ENCODE measurements around the gene NGF. TPM values are rescaled to one million over a fixed set of nuclear protein-coding genes. Genes with fewer than 3 reads are reported as not detected.
A peak's percentile ranks its signal among the peaks of the same experiment; 100 is the strongest.

NGF gene
- total RNA-seq, 4 donors from 2014 or later = 0.78 TPM; not detected in 3

DNA sequence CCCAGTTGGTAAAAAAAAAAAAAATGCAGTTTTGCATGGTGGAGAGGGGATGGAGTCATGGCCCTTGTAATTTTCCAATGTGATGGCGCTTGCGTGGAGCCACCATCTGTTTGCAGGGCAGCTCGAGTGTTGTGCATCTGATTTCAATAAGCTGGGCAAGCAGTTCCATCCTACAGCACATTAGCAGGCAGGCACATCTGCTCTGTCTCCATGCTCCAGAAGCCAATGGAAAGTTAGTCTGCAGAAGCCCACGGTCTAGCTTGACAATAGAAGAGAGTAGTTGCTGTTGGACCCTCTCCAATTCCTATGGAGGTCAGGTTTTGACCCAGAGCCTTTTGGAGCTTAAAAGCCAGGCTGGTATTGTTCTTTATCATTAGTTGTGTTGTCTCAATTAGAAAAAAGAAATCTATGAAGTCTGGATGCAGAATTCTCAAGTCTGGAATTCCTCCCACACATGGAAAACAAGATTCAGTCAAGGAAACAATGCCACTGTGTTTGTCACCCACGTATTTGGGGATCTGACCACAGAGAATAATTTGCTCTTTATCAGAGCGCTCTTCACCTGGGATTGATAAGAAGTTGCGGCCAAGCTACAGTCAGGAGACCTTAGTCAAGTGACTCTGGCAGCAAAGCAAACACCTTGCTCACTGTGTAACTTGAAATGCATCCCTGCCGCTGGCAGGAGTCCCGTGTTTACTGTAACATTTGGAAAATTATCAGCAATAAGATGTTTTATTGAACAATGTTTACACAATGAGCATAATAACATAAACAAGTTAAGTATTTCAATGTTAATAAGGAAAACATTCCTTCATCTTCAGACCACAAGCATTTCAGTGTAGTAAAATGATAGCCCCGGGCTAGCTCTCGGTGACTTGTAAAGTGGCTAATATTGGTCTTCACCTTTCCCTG is 20.7 kb downstream of the NGF start:
- TF ChIP-seq CTCF (IDR thresholded peaks at IDR 0.05 in 4 of 5, conservative IDR thresholded peaks at IDR 0.05 in 1 of 5) (no peak), POLR2A (IDR thresholded peaks at IDR 0.05) (no peak)
- Histone ChIP-seq H3K9me3 (no peaks in the 10 kb centered on the region), H3K27ac (no peak overlapping the region), H3K27me3 (no peaks in the 10 kb centered on the region), H3K36me3 (no peaks in the 10 kb centered on the region), H3K4me1 (peaks cover 0 to 8% of the 10 kb centered on the region in 2 donors), H3K4me3 (no peak overlapping the region)
- DNase-seq (no peak), ATAC-seq (no peak)
- in situ Hi-C loops (cut with MboI; ENCODE audit: low sequenced_read_pairs in 4 of 4) (no loop called here), intact Hi-C loops (cut with DNase I; ENCODE audit: low total_unique reads) (no loop called here)

DNA sequence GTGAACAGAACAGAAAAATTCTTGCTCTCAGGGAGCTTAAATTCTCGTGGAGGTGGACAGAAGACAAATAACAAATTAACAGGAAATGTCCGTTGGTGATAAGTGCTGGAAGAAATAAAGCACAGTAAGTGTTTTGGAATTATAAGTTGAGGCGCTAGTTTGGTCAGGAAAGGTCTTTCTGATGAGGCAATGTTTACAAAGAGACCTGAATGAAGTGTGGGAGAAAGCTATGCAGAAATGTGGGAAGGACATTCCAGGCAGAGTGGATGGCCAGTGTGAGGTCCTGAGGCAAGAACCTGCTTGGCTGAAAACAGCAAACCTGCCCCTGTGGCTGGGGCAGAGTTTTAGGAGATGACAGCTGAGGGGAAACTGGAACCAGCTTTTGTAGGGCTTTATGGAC is 23.3 kb downstream of the NGF start:
- Histone ChIP-seq H3K27ac (no peak overlapping the region), H3K4me1 (peaks cover 0 to 8% of the 10 kb centered on the region in 2 donors), H3K36me3 (no peaks in the 10 kb centered on the region), H3K27me3 (no peaks in the 10 kb centered on the region), H3K4me3 (no peak overlapping the region), H3K9me3 (no peaks in the 10 kb centered on the region)
- TF ChIP-seq CTCF (IDR thresholded peaks at IDR 0.05 in 4 of 5, conservative IDR thresholded peaks at IDR 0.05 in 1 of 5) = no peak
- TF ChIP-seq POLR2A (IDR thresholded peaks at IDR 0.05) = no peak
- in situ Hi-C loops (cut with MboI; ENCODE audit: low sequenced_read_pairs in 4 of 4) = no loop called here
- ATAC-seq (no peak), DNase-seq (no peak)
- intact Hi-C loops (cut with DNase I; ENCODE audit: low total_unique reads) = no loop called here

- Histone ChIP-seq H3K27ac (peak overlapping the region in 1 of 4 donors; percentile 28), H3K4me3 (no peak overlapping the region), H3K9me3 (no peaks in the 10 kb centered on the region), H3K4me1 (peaks cover 0 to 8% of the 10 kb centered on the region in 2 donors), H3K27me3 (no peaks in the 10 kb centered on the region), H3K36me3 (no peaks in the 10 kb centered on the region)
- in situ Hi-C loops (cut with MboI; ENCODE audit: low sequenced_read_pairs in 4 of 4) (no loop called here), intact Hi-C loops (cut with DNase I; ENCODE audit: low total_unique reads) (no loop called here)
- ATAC-seq (no peak), DNase-seq (no peak)
- no peak for TF ChIP-seq CTCF (IDR thresholded peaks at IDR 0.05 in 4 of 5, conservative IDR thresholded peaks at IDR 0.05 in 1 of 5)
- TF ChIP-seq POLR2A (IDR thresholded peaks at IDR 0.05) = no peak
Observed at GRCh38 chr1:115314092-115314491, 24.0 kb downstream of the NGF start.

- TF ChIP-seq POLR2A (IDR thresholded peaks at IDR 0.05) = no peak
- no peak for TF ChIP-seq CTCF (IDR thresholded peaks at IDR 0.05 in 4 of 5, conservative IDR thresholded peaks at IDR 0.05 in 1 of 5)
- no peak for DNase-seq
- Histone ChIP-seq H3K36me3 (no peaks in the 10 kb centered on the region), H3K4me3 (no peak overlapping the region), H3K27ac (peak overlapping the region in 1 of 4 donors; percentile 28), H3K9me3 (no peaks in the 10 kb centered on the region), H3K27me3 (no peaks in the 10 kb centered on the region), H3K4me1 (peaks cover 0 to 8% of the 10 kb centered on the region in 2 donors)
- intact Hi-C loops (cut with DNase I; ENCODE audit: low total_unique reads) = no loop called here
- in situ Hi-C loops (cut with MboI; ENCODE audit: low sequenced_read_pairs in 4 of 4) = no loop called here
- no peak for ATAC-seq
Observed at GRCh38 chr1:115313182-115313581, 24.9 kb downstream of the NGF start.

Data from gastrocnemius medialis (tissue), 4 donors.